Esophagus squamous epithelium (tissue), 5 donors: Measurements from ENCODE around the gene DOK6. TPM values are rescaled to one million over a fixed set of nuclear protein-coding genes. Genes with fewer than 3 reads are reported as not detected.

ENCODE experiments used
- DNase-seq: peaks from one replicate; lab custom pipeline; 2025; lab: John Stamatoyannopoulos, UW
- H3K27ac ChIP-seq, 4 donors: fragments of 200-600 bp; sonication (generic); one replicate each; pipeline ENCODE4 v1.5.1; 2016 to 2019; ENCODE audit warnings: mild to moderate bottlenecking in 1 of 4
- H3K27me3 ChIP-seq, 4 donors: fragments of 200-600 bp; sonication (generic); 1 replicate in 3 of 4; 2 replicates in 1 of 4; pipeline versions ENCODE4 v1.5.1 to v1.6.0; 2017 to 2021; ENCODE audit warnings: antibody characterized with exemption in 1 of 4
- H3K36me3 ChIP-seq, 3 donors: fragments of 200-600 bp; sonication (generic); one replicate each; pipeline ENCODE4 v1.5.1; 2016 to 2019
- H3K4me1 ChIP-seq, 3 donors: fragments of 200-600 bp; sonication (generic); one replicate each; pipeline ENCODE4 v1.5.1; 2017 to 2019
- H3K4me3 ChIP-seq, 4 donors: fragments of 200-600 bp; sonication (generic); 1 replicate in 3 of 4; 2 replicates in 1 of 4; pipeline ENCODE4 v1.5.1; 2016 to 2019; ENCODE audit warnings: mild to moderate bottlenecking in 2 of 4, moderate library complexity in 1 of 4
- H3K9me3 ChIP-seq, 3 donors: fragments of 200-600 bp; sonication (generic); one replicate each; pipeline ENCODE4 v1.5.1; 2016 to 2019
- POLR2A ChIP-seq, 4 donors: fragments of 450-650 bp; IDR thresholded peaks; one replicate each; pipeline ENCODE4 v1.6.1; 2017; ENCODE audit warnings: antibody characterized with exemption in 4 of 4, mild to moderate bottlenecking in 4 of 4, moderate library complexity in 3 of 4
- WGBS, 2 donors: methylation state at CpG; one replicate each; pipeline ENCODE4 v1.1.5; 2018; 5-methylcytosine and 5-hydroxymethylcytosine counted together
- intact Hi-C: fragments of 100-400 bp; cut with DNase I; formaldehyde crosslinking; loops from one replicate; pipeline ENCODE4 v1.15.0; 2022
- total RNA-seq, 4 donors: library from RNA; depleted of rRNA; stranded (reverse); fragments of >200 nt; gene quantifications; one replicate each; pipeline ENCODE4 v1.1.0, GENCODE V29; 2016
- TF ChIP-seq, protein P1 (sequence below), 6 experiments: fragments of 450-650 bp in 4 of 6; fragments of 200-600 bp in 2 of 6; sonication (generic) in 2 of 6; IDR thresholded peaks; one replicate each; pipeline ENCODE4 v1.5.1; 2016 to 2019; ENCODE audit warnings: antibody characterized with exemption in 6 of 6, mild to moderate bottlenecking in 4 of 6, moderate library complexity in 4 of 6
- donor health status: DM: yes; HTN: yes; CAD: no.

The DOK6 gene
- total RNA-seq, 4 donors from 2014 or later = 0.57 to 0.88 TPM; not detected in 2

DNA sequence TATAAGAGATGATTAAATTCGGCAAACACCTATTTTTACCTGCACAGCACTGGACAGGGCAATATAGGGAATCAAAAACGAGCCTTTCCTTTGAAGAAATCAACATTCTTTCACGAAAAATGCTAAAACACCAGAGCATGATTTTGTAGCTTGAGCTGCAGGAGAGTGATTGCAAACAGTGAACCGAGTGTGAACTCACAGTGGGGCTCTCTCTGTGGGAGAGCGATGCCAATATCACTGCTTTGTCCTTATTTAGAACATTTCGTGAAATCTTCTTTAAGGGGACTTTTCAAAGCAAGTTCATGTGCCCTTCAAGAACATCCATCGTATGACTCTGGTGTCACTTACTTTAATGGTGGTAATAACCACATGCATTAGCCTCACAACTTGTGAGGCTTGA lies 308.2 kb downstream of the DOK6 start:
- DNase-seq = no peak
- Histone ChIP-seq H3K36me3 (no peaks in the 10 kb centered on the region), H3K4me1 (no peaks in the 10 kb centered on the region), H3K4me3 (no peak overlapping the region), H3K27me3 (no peaks in the 10 kb centered on the region), H3K9me3 (no peaks in the 10 kb centered on the region), H3K27ac (no peak overlapping the region)
- 69 to 74% methylated on average over 7 of the region's 7 CpGs for WGBS, 2 donors
- intact Hi-C loops = no loop called here
- TF ChIP-seq, protein P1, sequence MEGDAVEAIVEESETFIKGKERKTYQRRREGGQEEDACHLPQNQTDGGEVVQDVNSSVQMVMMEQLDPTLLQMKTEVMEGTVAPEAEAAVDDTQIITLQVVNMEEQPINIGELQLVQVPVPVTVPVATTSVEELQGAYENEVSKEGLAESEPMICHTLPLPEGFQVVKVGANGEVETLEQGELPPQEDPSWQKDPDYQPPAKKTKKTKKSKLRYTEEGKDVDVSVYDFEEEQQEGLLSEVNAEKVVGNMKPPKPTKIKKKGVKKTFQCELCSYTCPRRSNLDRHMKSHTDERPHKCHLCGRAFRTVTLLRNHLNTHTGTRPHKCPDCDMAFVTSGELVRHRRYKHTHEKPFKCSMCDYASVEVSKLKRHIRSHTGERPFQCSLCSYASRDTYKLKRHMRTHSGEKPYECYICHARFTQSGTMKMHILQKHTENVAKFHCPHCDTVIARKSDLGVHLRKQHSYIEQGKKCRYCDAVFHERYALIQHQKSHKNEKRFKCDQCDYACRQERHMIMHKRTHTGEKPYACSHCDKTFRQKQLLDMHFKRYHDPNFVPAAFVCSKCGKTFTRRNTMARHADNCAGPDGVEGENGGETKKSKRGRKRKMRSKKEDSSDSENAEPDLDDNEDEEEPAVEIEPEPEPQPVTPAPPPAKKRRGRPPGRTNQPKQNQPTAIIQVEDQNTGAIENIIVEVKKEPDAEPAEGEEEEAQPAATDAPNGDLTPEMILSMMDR (IDR thresholded peaks at IDR 0.05) = no peak
- TF ChIP-seq POLR2A (IDR thresholded peaks at IDR 0.05) = no peak

DNA sequence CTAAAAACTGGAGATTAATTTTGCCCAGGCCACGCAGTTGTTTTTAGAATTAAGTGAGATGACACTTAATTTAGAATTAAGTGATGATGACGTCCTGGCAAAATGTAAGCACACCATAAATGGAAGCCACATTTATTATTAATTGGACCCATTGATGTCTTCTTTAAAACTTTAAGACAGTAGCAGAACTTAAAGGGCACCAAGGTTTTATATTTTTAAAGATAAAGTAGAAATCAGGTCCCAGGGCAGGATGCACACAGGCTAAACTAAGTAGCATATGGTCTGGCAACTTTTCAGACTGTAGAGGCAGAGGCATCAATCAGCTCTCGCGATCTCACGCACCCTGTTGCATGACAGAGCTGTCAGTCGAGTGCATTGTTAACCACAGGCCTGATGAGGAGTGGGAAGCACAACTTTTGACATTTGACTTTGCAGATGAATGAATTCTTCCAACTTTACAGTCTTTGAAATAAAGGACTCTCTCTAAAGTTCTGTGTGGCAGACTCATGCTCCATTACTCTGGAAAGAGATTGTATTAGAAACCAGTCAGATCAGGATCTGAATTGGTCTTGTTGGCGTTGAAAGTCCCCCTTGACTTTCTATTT lies 314.6 kb downstream of the DOK6 start:
- DNase-seq = no peak
- Histone ChIP-seq H3K9me3 (peaks cover 0 to 27% (median 13%) of the 10 kb centered on the region in 3 donors), H3K27ac (no peak overlapping the region), H3K4me1 (no peaks in the 10 kb centered on the region), H3K4me3 (no peak overlapping the region), H3K27me3 (no peaks in the 10 kb centered on the region), H3K36me3 (no peaks in the 10 kb centered on the region)
- 72 to 73% methylated on average over 7 of the region's 7 CpGs for WGBS, 2 donors
- intact Hi-C loops = no loop called here
- TF ChIP-seq, protein P1 (IDR thresholded peaks at IDR 0.05) = no peak
- no peak for TF ChIP-seq POLR2A (IDR thresholded peaks at IDR 0.05)

DNA sequence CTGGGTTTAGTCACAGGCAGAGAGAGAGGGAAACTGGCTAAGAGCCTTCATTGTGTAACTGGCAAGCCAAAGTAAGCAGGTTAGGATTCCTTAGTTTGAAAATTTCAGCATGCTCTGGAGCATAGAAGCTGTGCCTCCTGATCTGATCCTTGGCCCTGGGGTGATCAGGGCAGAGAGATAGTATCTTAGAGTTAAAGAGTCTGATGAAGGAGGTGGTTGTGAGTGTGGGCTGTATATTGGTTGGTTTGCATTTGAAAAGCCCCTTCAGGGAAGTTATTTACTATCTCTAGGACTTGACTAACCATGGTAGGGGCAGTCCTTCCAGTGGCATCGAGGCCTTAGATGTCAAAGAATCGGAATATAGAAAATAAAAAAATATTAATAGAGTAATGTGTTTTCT lies 316.9 kb downstream of the DOK6 start:
- WGBS, 2 donors = 85 to 87% methylated on average over 2 of the region's 2 CpGs
- H3K4me1 ChIP-seq = no peaks in the 10 kb centered on the region
- no peak for DNase-seq
- H3K27me3 ChIP-seq = no peaks in the 10 kb centered on the region
- no peak overlapping the region for H3K27ac ChIP-seq
- H3K36me3 ChIP-seq = no peaks in the 10 kb centered on the region
- TF ChIP-seq POLR2A (IDR thresholded peaks at IDR 0.05) = no peak
- H3K9me3 ChIP-seq = peaks cover 0 to 28% (median 13%) of the 10 kb centered on the region in 3 donors
- no peak overlapping the region for H3K4me3 ChIP-seq
- intact Hi-C loops = no loop called here

DNA sequence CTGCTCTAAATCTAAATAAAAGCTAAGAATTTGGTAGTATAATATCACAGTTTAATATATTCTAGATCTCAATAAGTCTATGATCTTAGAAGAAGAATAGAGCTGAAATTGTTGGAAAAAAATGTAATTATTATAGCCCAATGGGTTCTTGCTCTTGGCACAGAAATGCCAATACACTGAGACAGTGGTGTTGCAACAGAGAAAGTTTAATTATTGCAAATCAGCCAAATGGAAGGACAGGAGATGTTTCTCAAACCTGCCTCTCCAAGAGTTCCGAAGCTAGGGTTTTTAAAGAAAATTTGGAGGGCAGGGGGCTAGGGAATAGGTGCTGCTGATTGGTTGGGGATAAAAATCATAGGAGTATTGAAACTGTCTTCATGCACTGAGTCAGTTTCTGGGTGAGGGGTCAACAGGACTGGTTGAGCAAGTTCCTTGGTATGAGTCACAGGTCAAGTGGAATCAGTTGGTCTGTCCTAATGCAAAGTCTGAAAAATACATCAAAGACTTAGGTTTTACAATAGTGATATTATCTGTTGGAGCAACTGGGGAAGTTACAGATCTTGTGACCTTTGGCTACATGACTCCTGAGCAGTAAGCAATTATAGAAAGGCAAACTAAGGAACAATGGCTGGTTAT lies 318.3 kb downstream of the DOK6 start:
- no peaks in the 10 kb centered on the region for H3K36me3 ChIP-seq
- no peak for TF ChIP-seq POLR2A (IDR thresholded peaks at IDR 0.05)
- TF ChIP-seq, protein P1 (IDR thresholded peaks at IDR 0.05) = no peak
- no peaks in the 10 kb centered on the region for H3K4me1 ChIP-seq
- no peaks in the 10 kb centered on the region for H3K27me3 ChIP-seq
- intact Hi-C loops = no loop called here
- H3K27ac ChIP-seq = no peak overlapping the region
- DNase-seq = no peak
- peaks cover 0 to 28% (median 13%) of the 10 kb centered on the region in 3 donors for H3K9me3 ChIP-seq
- 50 to 58% methylated on average over 1 of the region's 1 CpG for WGBS, 2 donors
- H3K4me3 ChIP-seq = no peak overlapping the region

DNA sequence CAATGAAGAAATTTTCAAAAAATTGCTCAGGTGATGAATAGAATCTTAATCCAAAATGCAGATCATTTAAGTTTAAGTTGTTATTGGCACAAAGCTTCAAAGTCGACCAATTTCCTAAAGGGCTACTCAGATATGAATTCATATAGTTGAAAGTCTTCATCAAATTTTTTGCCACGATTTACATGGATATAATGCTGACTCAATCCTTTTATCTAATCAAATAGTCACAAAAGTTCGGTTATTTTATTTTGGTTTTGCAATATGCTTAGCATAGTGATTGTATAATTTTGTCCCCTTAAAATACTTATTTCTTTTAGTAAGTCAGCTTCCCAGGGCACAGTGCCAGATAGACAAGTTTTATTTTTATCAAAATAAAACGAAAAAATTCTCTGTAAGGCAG lies 319.7 kb downstream of the DOK6 start:
- intact Hi-C loops = no loop called here
- Histone ChIP-seq H3K27me3 (no peaks in the 10 kb centered on the region), H3K9me3 (peaks cover 0 to 28% (median 13%) of the 10 kb centered on the region in 3 donors), H3K4me1 (no peaks in the 10 kb centered on the region), H3K27ac (no peak overlapping the region), H3K36me3 (no peaks in the 10 kb centered on the region), H3K4me3 (no peak overlapping the region)
- WGBS, 2 donors = 54 to 64% methylated on average over 4 of the region's 4 CpGs
- no peak for DNase-seq
- no peak for TF ChIP-seq POLR2A (IDR thresholded peaks at IDR 0.05)

DNA sequence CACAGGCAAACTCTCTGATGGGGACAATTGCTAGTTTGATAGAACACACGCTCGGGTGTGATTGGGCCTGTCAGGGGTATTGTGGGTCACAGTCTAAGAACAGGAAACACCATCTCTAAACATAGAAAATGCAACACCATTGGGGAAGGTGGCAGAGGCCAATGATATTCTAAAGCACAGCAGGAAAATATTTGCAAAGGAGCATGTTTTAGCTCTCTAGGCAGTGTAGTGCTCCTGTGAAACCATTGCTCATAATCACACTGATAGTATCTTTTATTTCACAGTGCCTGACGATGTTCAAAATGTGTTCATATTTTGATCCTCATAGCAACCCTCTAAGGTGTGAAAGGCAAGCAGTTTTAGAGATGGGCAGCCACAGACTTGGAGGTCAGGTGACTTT lies 322.7 kb downstream of the DOK6 start:
- no peak overlapping the region for H3K4me3 ChIP-seq
- no peak overlapping the region for H3K27ac ChIP-seq
- no peak for DNase-seq
- no peaks in the 10 kb centered on the region for H3K27me3 ChIP-seq
- no peak for TF ChIP-seq POLR2A (IDR thresholded peaks at IDR 0.05)
- TF ChIP-seq, protein P1 (IDR thresholded peaks at IDR 0.05) = no peak
- 65 to 72% methylated on average over 3 of the region's 3 CpGs for WGBS, 2 donors
- H3K9me3 ChIP-seq = peaks cover 0 to 24% (median 7%) of the 10 kb centered on the region in 3 donors
- intact Hi-C loops = no loop called here
- no peaks in the 10 kb centered on the region for H3K4me1 ChIP-seq
- no peaks in the 10 kb centered on the region for H3K36me3 ChIP-seq
